OCI-LY7 (cell line): Measurements from ENCODE around the gene IL37. TPM values are rescaled to one million over a fixed set of nuclear protein-coding genes. Genes with fewer than 3 reads are reported as not detected.

Experiments used
- BruUV-seq: library from RNA; stranded (reverse); fragments of 400-500 nt; replicated peaks from 2 replicates; lab custom pipeline; 2021; lab: Mats Ljungman, UMichigan
- CTCF ChIA-PET: fragments of 300-600 bp; sonication (Branson Sonifier 250); formaldehyde crosslinking; loops from one replicate; lab custom pipeline; 2022; ENCODE audit warnings: antibody characterized with exemption; ENCODE audit not compliant: unreplicated experiment; lab: Charles Lee
- POLR2A ChIA-PET: fragments of 300-600 bp; sonication (Branson Sonifier 250); formaldehyde crosslinking; loops from one replicate; lab custom pipeline; 2022; ENCODE audit warnings: antibody characterized with exemption; lab: Charles Lee
- DNase-seq: peaks from one replicate; pipeline ENCODE4 v3.0.0-alpha.2; 2015; ENCODE audit warnings: low spot score
- H2AFZ ChIP-seq: fragments of 200-600 bp; sonication (generic), shearing (Covaris generic); 2 replicates; pipeline ENCODE4 v1.6.1; 2014; ENCODE audit warnings: mild to moderate bottlenecking, antibody characterized with exemption, low read length, moderate library complexity
- H3K27ac ChIP-seq: fragments of 200-600 bp; sonication (generic); 2 replicates; pipeline ENCODE4 v1.5.1; 2014; ENCODE audit warnings: mixed run types, low read depth, mild to moderate bottlenecking, moderate library complexity, low read length, inconsistent platforms; ENCODE audit not compliant: poor library complexity, severe bottlenecking
- H3K36me3 ChIP-seq: fragments of 200-600 bp; sonication (generic); 2 replicates; pipeline ENCODE4 v1.6.1; 2014; ENCODE audit warnings: mild to moderate bottlenecking, antibody characterized with exemption, low read length, moderate library complexity, mixed read lengths; ENCODE audit not compliant: insufficient read depth
- H3K4me1 ChIP-seq: fragments of 200-600 bp; sonication (generic); 2 replicates; pipeline ENCODE4 v1.5.1; 2014; ENCODE audit warnings: mild to moderate bottlenecking, low read length; ENCODE audit not compliant: insufficient read depth, poor library complexity, severe bottlenecking
- H3K4me2 ChIP-seq: fragments of 200-600 bp; sonication (generic); 2 replicates; pipeline ENCODE4 v1.6.1; 2014; ENCODE audit warnings: mild to moderate bottlenecking, low read length
- H3K4me3 ChIP-seq: fragments of 200-600 bp; sonication (generic); 2 replicates; pipeline ENCODE4 v1.5.1; 2014; ENCODE audit warnings: mild to moderate bottlenecking, low read depth, low read length; ENCODE audit not compliant: poor library complexity, severe bottlenecking
- H3K79me2 ChIP-seq: fragments of 200-600 bp; sonication (generic); 2 replicates; pipeline ENCODE4 v1.6.1; 2016; ENCODE audit warnings: low read depth, mild to moderate bottlenecking, low read length, moderate library complexity, mixed read lengths; ENCODE audit not compliant: insufficient read depth
- H3K9me2 ChIP-seq: fragments of 200-600 bp; sonication (generic); 2 replicates; pipeline ENCODE4 v1.6.1; 2016; ENCODE audit warnings: mild to moderate bottlenecking, low read length, mixed read lengths; ENCODE audit not compliant: insufficient read depth
- H3K9me3 ChIP-seq: fragments of 200-600 bp; sonication (generic); 2 replicates; pipeline ENCODE4 v1.6.1; 2014; ENCODE audit warnings: mild to moderate bottlenecking, mixed run types, low read length, mixed read lengths
- H4K20me1 ChIP-seq: fragments of 200-600 bp; sonication (generic); 2 replicates; pipeline ENCODE4 v1.6.1; 2014; ENCODE audit warnings: mild to moderate bottlenecking, antibody characterized with exemption, low read length, moderate library complexity, mixed read lengths; ENCODE audit not compliant: insufficient read depth
- CTCF ChIP-seq: fragments of 200-600 bp; sonication (generic); conservative IDR thresholded peaks from 2 replicates; pipeline ENCODE4 v1.5.1; 2014; ENCODE audit warnings: mild to moderate bottlenecking, antibody characterized with exemption, low read length, moderate library complexity, mixed read lengths
- EZH2phosphoT487 ChIP-seq: fragments of 200-600 bp; sonication (generic); IDR thresholded peaks from 2 replicates; pipeline ENCODE4 v1.6.1; 2018; ENCODE audit warnings: low read depth, borderline replicate concordance, mild to moderate bottlenecking, mixed run types, antibody characterized with exemption, low read length, moderate library complexity, mixed read lengths
- intact Hi-C: fragments of 100-400 bp; cut with micrococcal nuclease; formaldehyde crosslinking; loops from one replicate; pipeline ENCODE4 v1.10.0; 2022; ENCODE audit not compliant: unreplicated experiment
- total RNA-seq, 2 experiments: library from RNA; depleted of rRNA in 1 of 2; stranded (reverse); fragments of >200 nt in 1 of 2; shearing (Covaris generic) in 1 of 2; gene quantifications; 2 replicates each; pipeline ENCODE4 v1.2.3, GENCODE V29; 2014 to 2022

The IL37 gene
- total RNA-seq, 2 experiments from 2014 or later: not detected

- Histone ChIP-seq H3K27ac (no peak overlapping the region), H3K4me3 (no peak overlapping the region), H4K20me1 (no peaks in the 10 kb centered on the region), H3K4me1 (no peaks in the 10 kb centered on the region), H3K4me2 (no peak overlapping the region), H3K36me3 (no peaks in the 10 kb centered on the region), H3K79me2 (no peaks in the 10 kb centered on the region), H3K9me2 (no peaks in the 10 kb centered on the region), H2AFZ (no peak overlapping the region), H3K9me3 (no peaks in the 10 kb centered on the region)
- intact Hi-C loops: loop anchor here (10.0 kb wide), 1 partner anchor 354 kb away; no protein-coding TSS in a partner anchor
- no peak for TF ChIP-seq EZH2phosphoT487
- TF ChIP-seq CTCF: peak; percentile 63
- POLR2A ChIA-PET: no interaction called here
- CTCF ChIA-PET: interaction anchor here (0.5 kb wide), 1 partner anchor 8 kb away, joined by 3 read pairs; no protein-coding TSS in a partner anchor
- BruUV-seq: no TSS peak
- DNase-seq: no peak
Observed at GRCh38 chr2:112959109-112959812, 48.3 kb downstream of the IL37 start.

- H3K4me2 ChIP-seq: no peak overlapping the region
- no peaks in the 10 kb centered on the region for H3K4me1 ChIP-seq
- no peak for DNase-seq
- H2AFZ ChIP-seq: no peak overlapping the region
- H4K20me1 ChIP-seq: no peaks in the 10 kb centered on the region
- no TSS peak for BruUV-seq
- H3K36me3 ChIP-seq: no peaks in the 10 kb centered on the region
- POLR2A ChIA-PET: no interaction called here
- intact Hi-C loops: no loop called here
- H3K4me3 ChIP-seq: no peak overlapping the region
- no peaks in the 10 kb centered on the region for H3K9me3 ChIP-seq
- TF ChIP-seq EZH2phosphoT487: no peak
- TF ChIP-seq CTCF: 0 out of 2 replicates have a peak, but pooled peaks have one; percentile 23
- H3K79me2 ChIP-seq: no peaks in the 10 kb centered on the region
- no peaks in the 10 kb centered on the region for H3K9me2 ChIP-seq
- no peak overlapping the region for H3K27ac ChIP-seq
- CTCF ChIA-PET: no interaction called here
Observed at GRCh38 chr2:112960230-112960825, 49.4 kb downstream of the IL37 start.
